Stimulated activated CD4-positive, alpha-beta T cell treated with anti-CD3 and anti-CD28 coated beads, Interleukin-12 subunit alpha, Interleukin-12 subunit beta, amount 100 ng/mL, for 4 hours (primary cell): ENCODE data around the gene PTPRM.

Experiments
- DNase-seq: peaks from one replicate; pipeline ENCODE4 v3.0.0-alpha.2; 2020

PTPRM gene

DNA sequence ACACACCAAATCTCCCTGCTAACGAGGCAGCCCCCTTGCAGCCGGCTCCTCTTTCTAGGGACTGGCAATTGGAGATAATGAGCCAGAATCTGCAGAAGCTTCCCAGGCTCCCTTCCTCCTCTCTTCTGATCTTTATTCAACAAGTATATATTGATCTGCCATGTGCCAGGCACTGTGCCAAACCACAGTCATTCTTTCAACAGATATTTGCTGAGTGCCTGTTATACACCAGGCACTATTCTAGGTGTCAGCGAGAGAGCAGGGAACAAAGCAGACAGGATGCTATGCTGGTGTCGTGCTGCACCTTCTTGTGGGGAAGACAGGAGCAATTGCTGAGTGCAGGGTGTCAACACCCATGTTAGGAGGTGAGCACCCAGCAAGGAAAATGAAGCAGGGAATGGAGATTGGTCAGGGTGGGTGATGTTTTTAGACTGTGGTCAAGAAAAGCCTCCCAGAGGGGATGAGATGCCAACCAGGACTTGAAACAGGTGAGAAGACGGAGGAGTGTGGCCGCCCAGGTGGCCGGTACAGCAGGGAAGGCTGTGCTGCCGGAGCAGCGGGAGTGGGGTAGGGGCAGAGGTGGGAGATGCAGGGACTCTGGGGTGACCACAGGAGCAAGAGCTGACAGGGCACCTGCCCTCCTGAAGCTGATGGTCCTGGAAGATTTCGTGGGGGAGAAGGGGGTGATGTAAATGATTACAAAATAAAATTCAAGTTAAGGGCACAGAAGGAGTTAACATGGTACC lies 734.5 kb downstream of the PTPRM start:
- DNase-seq: no peak

DNA sequence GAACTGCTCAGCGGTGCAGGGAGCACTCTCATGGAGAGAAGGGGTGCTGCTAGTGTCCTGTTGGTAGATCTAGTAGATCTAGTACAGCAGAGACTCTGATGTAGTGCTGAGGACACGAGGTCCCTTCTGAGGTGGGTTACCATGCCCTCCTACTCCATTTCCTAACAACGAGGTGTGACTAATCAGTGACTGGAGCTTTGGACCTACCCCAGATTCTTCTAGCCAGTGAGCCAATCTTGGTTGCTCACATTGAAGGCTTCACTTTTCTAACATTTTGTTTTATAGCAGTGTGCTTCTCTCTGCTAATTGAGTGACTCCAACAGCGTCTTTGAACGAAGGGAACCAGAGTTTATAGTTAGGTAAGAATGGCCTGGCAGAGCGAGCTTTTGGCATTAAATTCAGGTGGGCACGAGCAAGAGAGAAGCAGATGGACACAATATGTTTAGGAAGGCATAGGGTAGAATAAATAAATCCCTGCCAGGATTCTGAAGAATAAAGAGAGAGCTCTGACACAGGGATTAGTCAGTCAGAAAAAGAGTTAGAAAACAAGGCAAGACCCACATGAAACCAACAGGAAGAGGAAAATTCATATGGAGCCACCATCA lies 736.1 kb downstream of the PTPRM start:
- no peak for DNase-seq

DNA sequence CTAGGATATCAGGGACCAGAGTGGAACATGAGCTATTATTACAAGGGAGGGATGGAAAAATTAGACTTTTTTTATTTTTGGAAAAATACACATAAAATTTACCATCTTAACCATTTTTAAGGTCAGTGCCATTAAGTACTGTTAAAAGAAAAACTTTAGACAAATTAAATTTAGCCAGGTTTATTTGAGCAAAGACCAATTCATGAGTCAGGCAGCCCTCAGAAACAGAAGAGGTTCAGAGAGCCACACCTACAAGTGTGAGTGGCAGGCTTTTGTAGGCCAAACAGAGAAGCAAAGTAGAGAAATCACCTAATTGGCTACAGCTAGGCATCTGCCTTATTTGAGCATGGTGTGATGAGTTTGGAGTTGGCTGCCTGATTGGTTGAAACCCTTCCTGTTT lies 740.8 kb downstream of the PTPRM start:
- no peak for DNase-seq

DNA sequence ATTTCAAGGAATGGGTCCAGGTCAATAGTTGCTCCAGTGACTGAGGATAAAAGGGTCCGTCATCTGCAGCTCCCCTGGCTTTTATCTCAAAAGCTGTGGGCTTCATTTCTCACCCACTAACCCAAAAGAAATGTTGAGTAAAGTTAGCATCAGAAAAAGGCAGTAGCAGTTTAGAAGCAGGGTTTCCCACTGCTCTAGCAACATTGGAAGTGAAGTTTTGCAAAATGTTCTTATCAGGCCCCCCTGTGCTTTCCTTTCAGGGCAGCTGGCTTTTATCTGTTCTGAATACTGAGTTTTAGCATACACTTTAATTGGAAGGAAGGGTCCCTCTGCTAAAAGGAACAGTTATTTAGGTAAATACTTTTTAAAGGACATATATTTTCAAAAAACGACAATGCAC lies 745.9 kb downstream of the PTPRM start:
- no peak for DNase-seq

DNA sequence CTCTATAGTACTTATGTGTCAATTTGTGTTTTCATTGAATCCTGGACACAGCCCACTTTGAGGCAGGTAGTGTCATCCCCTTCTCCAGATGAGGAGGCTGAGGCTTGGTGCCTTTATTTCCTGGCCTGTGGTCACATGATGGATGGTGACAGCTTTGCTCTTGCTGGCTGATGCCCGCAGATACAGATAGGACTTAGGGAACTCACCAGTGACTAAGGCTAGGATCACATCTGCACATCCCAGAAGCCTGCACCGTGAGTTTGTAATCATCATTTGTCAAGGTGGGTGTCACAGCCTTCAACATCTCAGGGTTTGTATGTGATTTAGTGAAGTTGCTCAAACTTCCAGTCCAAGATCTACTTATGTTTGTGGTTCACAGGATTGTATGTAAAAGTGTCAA lies 747.0 kb downstream of the PTPRM start:
- DNase-seq: no peak

DNA sequence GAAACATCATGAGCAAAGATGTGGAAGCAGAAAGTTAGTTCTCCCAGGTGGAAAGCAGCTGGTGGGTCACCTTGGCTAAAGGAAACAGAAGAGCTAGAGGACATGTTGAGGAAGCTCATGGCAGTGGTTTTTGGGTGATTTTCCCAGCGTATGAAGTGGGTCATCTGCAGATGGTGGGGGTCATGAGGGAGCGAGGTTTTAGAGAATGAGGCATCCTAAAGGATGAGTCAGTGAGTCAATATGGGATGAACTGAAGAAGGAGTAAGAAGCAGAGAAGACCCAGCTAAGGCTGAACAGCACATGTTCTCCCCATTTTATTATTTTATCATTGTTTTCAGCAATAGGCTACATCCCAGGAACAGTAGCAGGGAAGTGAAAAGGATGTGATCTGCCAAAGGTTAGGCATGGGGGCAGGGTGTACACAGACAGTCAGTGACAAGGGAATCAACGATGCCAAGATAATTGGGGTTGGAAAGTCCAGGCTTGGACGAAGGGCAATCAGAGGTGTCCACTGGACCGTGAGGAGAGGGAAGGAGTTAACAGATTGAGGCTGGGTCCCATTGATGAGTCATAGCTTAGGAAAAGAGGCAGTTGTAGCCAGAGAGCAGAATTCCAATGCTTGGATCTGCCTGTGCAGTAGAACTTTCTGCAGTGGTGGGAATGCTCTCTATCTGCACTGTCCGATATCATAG lies 752.8 kb downstream of the PTPRM start:
- no peak for DNase-seq

DNA sequence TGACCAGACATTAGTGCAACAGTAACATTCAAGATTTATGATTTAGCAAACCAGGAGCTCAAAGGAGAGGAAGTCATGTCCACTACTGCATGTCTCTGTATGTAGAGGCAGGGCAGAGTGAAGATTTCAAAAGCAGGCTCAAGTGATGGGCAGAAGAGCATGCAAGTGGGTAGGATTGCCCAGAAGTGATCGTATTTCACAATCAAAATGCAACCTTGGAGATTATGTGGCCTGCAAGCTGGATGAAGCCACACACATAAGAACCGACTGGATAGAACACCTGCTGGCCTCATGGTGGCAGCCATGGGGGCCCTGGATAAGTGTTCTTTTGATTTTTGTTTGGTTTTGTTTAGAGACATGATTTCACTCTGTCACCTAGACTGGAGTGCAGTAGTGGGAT lies 755.4 kb downstream of the PTPRM start:
- no peak for DNase-seq

DNA sequence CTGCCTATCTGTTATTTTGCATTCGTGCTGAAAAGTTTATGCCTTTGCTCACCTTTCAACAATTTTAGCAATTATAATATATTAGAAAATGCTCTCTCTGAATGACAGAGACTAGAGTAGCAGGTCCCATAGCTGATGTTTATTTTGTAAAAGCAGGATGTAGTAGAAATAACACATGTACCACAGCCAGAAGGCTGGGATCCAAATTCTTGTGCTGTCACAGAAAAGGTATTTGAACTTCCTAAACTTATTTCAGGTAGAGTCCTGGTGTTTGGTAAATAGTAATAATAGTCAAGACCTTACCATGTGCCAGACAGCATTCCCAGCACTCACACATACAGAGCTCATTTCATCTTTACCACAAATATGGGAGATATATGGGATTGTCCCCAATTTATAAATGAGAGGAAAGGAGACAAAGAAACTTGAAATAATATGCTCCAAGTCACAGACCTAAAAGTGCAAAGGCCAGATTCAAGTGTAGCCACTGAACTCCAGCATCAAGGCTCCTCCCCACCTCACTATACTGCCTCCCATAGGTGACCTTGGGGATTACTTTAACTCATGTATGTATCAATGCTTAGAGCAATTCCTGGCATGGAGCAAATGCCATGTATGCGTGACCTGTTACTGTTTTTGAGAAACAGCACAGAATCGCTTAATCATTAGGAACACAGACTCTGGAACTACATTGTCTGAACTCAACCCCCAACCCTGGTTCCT lies 757.4 kb downstream of the PTPRM start:
- no peak for DNase-seq

DNA sequence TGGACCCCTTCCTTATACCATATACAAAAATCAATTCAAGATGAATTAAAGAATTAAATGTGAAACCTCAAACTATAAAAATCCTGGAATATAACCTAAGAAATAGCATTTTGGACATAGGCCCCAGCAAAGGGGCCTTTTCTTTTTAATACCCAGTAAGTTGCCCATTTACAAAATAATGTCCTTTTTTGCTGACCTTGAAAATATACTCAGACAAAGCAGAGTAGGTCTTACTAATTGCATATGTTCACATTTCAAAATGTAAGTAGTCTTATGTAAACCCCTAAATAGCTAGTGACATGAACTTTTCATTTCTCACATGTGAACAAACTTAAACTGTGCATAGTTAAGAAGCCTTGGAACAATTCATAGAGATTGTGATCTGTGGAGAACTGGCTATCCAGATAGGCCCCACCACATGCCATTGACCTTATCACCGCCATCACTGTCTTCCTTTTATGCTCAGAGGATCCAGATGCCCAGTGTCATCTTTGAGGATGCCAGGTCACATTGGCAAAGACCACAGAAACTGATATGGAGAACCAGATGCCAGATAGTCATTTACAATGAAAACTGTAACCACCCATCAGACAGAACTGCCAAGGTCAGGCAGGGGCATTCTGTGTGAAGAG lies 759.8 kb downstream of the PTPRM start:
- DNase-seq: no peak

DNA sequence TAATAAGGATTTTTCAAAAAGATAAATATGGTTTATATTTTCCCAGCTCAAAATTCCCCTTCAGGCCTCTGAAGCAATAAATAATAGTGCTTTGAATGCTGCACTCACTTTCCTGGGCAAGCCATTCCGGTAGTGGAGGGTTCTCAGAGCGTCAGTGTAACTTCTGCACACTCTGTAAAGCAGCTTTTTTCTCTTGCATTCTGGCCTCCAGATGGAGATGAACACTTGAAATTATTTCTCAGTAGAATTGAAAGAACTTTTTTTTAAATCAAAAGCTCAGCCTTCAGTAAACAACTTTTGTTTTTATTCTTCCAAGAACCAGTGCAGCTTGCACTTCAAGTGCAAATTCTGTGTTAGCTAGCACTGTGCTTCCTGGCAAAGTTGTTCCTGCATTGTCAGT lies 761.0 kb downstream of the PTPRM start:
- no peak for DNase-seq

DNA sequence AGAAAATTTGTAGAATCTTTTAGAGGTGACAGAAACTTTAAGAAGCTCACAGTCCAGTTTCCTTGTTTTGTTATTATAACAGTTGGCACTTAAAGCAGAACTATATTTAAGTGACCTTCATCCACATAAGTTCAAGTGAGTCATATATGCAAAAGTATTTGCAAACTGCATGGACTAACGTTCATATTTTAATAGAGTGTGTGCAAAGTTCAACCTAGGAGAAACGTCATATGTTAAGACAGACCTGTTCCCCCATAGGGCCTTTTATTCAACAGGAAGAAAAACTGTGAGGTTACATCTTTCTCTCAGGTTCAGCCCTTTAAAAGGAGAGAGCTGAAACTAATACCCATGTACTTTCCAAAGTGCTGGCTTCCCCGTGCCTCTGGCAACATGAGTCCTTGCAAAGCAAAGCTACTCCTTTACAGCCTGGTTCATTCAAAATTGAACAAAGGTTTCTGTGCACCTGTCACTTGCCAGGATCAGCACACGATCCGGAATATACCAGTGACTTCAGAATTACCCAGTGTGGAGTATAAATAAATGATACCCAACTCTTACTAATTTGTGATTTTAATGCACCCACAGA lies 762.2 kb downstream of the PTPRM start:
- no peak for DNase-seq

DNA sequence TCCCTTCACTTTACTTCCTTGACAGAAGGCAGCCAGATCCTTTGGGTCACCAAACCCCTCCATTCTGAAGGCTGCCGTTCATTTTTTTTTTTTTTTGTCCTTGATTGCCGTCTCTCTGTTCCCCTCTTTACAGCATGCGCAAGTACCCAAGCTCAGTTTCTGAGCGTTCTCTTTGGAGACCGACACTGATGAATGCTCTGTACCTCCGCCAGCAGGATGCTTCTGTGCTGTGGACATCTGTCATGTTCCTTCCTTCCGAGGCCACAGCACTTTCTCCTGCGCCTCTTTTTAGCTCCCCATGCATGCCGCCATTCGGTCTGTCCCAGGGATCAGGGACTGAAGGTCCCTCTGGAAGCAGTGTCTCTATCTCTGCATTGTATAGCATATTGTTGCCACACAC lies 763.5 kb downstream of the PTPRM start:
- no peak for DNase-seq

DNA sequence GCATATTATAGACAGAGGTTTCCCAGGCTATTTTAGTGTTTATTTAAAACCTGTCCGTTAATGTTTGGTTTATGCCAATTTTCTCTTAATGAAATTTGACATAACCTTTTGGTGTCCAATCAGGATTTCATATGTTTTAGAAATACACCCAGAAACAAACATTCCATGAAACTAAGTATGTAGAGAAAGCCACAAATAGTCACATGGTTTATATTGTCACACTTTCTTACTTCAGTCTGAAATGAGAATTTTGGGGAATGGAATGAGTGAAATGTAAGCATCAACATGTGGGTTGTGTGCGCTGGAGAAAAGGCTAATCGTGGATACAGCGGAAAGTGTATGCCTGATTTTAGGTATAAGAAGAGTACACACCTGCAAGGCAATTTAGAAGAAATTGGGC lies 765.2 kb downstream of the PTPRM start:
- DNase-seq: no peak

DNA sequence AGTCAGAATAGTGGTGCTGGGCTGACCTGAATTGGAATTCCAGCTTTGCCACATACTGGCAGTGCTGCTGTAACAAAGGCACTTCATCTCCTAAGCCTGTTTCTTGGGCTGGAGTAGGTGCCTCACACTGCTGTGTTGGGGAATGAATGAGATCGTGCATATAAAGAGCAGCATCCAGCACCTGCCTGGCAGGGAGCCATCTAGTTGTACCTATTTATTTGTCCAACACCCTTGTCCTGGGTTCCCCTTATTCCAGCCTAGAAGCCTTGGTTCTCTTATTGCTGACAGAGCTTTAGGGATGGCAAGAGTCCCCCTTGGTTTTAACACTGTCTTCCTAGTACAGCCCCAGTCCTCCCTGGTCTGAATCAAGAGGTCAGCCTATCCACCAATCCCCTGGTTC lies 766.8 kb downstream of the PTPRM start:
- DNase-seq: no peak

DNA sequence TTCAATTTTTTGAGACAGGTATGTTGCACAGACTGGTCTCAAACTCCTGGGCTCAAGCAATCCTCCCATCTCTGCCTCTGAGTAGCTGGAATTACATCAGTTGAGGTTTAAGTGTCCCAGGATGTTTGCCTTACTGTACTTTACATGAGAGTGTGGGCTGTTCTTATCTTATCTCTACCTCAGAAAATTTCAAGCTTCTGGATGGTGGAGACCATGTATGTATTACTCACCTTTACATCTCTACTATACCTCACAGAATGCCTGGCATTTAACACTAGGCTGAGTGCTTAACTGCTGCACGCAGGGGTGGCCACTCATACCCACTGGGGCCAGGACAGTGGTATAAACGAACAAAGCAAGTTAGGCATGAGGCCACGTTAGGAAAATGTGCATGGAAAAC lies 770.1 kb downstream of the PTPRM start:
- DNase-seq: no peak

DNA sequence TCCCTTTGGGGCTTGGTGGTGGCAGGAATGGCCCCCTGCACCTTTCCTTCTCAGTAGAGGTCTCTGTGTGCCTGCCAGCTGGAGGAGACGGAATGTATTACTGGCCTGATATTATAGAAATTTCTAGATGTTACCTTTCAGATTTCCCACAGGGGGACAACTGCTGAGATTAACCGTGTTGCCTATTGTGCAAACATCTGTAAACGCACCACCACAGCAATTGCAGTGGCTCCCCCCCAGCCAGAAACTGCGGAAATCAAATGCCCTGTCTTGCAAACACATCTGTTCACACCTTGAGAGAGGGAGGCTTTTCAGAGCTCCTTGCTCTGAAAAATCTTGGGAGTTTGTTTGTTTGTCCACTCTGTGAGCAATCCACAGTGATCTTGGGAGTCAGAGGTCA lies 772.1 kb downstream of the PTPRM start:
- DNase-seq: no peak

DNA sequence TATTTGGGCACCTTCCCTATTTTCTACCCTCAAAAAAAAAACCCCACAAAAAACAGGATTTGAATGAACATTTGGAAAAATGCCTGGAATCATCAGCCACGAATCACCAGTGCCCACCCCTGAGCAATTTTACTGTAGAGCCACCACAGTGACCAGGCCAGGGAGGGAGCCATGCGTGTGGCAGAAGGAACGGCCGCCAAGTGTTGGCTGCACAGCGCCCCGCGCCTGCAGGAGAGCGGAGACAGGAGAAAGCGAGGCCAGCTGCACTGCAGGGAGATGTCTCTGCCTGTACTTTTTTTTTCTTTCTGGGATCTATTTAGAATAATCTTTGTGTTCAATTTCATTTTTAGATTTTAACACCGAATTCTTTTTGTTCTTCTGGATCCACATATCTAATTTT lies 772.8 kb downstream of the PTPRM start:
- no peak for DNase-seq

DNA sequence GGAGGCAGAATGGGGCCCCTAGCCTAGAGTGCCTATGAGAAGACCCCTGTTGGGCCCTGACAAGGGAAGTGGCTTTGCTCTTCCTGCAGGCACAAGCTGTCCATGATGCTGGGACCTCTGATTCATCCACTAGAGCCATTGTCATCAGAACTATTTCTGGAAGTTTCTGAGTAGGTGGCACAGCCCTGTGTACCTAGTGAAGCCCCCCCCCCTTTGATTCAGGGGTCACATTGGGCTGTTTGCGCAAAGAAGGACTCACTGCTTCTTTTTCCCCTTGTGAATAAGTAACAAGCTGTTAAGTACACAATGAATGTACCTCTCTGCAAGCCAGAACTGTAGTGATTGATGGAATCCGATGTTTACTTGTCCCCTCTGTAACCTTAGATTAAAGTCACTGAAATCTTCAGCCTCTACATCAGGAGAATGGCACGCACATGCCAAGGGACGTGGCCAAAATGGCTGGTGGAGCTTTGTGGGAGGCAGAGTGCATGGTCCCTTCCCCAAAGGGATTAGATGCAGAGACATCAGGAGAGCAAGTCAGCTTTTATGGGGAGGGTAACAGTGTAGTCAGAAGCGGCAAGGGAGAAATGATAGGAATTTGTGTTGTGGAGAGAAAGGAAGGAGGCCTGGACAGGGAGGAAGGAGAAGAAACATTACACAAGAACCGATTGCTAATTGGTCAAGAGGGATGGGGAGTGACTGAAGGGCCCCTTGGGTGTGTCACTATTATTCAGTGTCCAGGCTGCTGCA lies 774.5 kb downstream of the PTPRM start:
- DNase-seq: no peak

DNA sequence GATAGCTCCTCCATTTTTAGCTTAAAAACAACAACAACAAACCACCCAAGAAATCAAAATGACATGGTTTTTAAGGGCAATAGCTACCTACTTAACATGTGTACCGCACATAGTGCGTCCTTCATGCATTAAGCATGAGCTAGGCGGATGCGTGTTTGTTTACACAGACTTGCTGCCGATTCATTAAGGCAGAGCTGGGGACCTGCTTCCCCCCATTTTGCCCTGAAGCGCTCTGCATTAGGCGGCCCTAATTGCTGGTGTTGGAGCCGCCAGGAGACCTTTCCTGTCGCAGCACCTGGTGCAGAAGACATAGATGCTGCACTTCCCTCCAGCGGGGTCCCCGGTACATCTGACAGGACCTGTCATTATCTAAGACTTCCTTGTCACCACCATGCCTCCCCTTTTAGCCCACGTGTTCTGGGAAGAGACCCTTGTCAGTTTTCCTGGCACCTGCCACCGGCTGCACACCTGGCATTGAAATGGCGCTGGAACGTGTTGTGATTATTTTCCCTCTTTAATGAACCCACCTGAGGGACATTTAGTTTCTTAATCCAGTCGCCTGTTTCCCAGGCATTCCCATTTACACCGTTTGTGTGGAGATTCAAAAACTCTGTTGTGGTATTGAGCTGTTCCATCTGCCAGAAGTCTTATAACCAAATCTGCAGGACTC lies 781.1 kb downstream of the PTPRM start:
- no peak for DNase-seq

DNA sequence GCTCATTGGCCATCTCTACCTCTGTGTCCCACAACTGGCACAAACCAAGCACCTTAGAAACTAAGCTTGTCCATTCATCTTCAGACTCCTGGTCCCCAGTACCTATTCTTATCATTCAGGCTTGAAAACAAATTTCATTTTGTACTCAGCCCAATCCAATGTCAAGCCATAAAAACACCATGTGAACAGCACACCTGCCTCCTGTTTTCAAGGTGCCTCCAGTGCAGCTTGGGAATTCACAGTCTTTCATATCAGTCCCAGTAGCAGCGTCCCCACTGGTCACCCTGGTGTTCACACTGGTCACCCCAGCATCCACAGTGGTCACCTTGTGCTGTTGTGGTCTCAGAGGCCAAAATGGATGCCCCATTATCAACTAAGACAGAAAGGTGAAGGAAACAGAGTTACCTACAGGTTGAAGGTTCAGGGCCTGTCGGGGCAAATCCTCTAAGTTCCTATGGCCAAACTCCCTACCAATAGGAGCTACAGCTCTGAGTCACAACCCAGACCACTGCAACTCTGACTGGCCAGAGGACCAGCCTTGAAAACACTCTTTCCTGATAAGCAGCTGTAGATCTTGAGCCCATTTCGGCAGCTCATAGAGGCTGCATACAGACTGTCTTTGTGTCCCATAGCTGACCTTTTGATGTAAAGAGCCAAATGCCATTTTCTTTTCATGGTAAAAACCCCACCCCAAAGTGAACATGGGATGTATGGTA lies 782.6 kb downstream of the PTPRM start:
- DNase-seq: no peak

DNA sequence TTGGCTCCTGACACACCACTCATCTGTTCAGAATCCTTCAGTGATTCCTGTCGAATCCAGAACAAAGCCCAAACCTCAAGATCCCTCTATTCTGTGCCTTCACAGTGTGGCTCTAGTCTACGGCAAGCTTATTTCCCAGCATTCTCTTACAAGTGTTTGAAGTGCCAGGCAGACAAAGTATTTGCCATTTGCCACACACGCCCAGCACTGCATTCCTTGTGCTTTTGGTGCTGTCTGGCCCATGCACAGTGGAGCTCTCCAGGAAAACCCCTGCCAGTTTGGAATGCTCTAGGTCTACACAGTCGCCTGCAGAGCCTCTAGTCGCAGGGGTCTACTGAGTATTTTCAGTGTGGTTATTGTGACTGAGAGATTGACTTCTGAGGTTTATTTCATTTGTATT lies 783.5 kb downstream of the PTPRM start:
- DNase-seq: no peak
